ENCODE data around the gene MAP3K12.

MAP3K12 gene

DNA sequence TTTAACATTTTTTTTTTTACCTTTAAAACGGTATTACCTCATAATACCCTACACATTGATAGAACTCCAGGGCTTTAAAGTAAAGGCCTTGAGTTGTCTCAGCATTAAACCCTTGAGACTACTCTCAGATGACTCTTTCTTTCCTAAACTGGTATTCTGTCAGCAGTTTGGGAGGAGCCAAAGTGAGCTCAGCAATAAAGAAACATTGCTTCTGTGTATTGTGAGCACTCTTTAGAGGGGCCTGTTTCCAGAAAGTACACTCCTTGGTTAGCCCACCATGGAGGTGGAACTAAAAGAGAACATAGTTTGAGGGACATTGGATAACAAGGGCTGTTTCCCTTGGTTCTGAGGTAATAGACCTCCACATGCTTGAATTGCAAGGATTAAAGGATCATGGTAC, 20.4 kb downstream of the MAP3K12 start:
- Histone ChIP-seq H3K4me1 (ENCODE audit: insufficient read depth, insufficient read length) (peaks cover 3% of the 10 kb centered on the region), H3K9ac (ENCODE audit: insufficient read length, low read depth) (no peak overlapping the region), H3K27me3 (ENCODE audit: insufficient read depth, insufficient read length) (no peaks in the 10 kb centered on the region), H3K36me3 (ENCODE audit: insufficient read depth, insufficient read length, low read length) (peaks cover 95% of the 10 kb centered on the region), H3K9me3 (ENCODE audit: insufficient read depth, low read length) (no peaks in the 10 kb centered on the region), H3K4me3 (ENCODE audit: insufficient read length, low read depth) (no peak overlapping the region)
- no peak for TF ChIP-seq YY1 (IDR thresholded peaks at IDR 0.05; ENCODE audit: insufficient read depth, insufficient read length)
- no peak for DNase-seq (ENCODE audit: low read depth, low spot score)

- H3K27me3 ChIP-seq (ENCODE audit: insufficient read depth, insufficient read length), result no peaks in the 10 kb centered on the region
- H3K4me3 ChIP-seq (ENCODE audit: insufficient read length, low read depth), result no peak overlapping the region
- no peak overlapping the region for H3K9ac ChIP-seq (ENCODE audit: insufficient read length, low read depth)
- H3K36me3 ChIP-seq (ENCODE audit: insufficient read depth, insufficient read length, low read length), result peaks cover 93% of the 10 kb centered on the region
- H3K9me3 ChIP-seq (ENCODE audit: insufficient read depth, low read length), result no peaks in the 10 kb centered on the region
- H3K4me1 ChIP-seq (ENCODE audit: insufficient read depth, insufficient read length), result peaks cover 6% of the 10 kb centered on the region
- no peak for DNase-seq (ENCODE audit: low read depth, low spot score)
- TF ChIP-seq ZNF274 (IDR thresholded peaks at IDR 0.05; ENCODE audit: low read depth, low read length) (no peak), SUZ12 (IDR thresholded peaks at IDR 0.05; ENCODE audit: extremely low read depth, insufficient read depth, insufficient read length) (no peak), YY1 (IDR thresholded peaks at IDR 0.05; ENCODE audit: insufficient read depth, insufficient read length) (no peak)
Measured at GRCh38 chr12:53476769-53477209, 22.5 kb downstream of the MAP3K12 start.

DNA sequence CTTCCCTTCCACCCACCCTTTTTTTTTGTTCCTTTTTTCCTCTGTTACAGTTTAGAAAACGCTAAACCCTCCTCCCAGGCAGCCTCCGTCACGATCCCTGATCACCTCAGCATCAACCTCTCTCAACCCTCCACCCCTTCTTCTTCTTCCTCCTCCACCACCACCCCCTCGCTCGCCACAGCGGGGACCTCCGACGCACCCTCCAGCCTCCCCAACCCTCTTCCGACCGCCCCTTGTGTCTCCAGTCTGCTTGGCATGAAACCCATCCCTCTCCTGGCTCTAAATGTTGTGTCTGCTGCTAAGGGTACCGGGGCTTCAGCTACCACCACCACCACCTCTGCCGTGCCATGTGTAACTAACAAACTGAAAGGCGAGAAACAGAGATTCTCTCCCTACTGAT, 24.4 kb downstream of the MAP3K12 start:
- peaks cover 4% of the 10 kb centered on the region for H3K4me1 ChIP-seq (ENCODE audit: insufficient read depth, insufficient read length)

GRCh38 chr12:53474077-53474476, 25.2 kb downstream of the MAP3K12 start:
- Histone ChIP-seq H3K36me3 (ENCODE audit: insufficient read depth, insufficient read length, low read length) (peaks cover 93% of the 10 kb centered on the region), H3K9ac (ENCODE audit: insufficient read length, low read depth) (no peak overlapping the region), H3K4me3 (ENCODE audit: insufficient read length, low read depth) (no peak overlapping the region), H3K27me3 (ENCODE audit: insufficient read depth, insufficient read length) (no peaks in the 10 kb centered on the region), H3K9me3 (ENCODE audit: insufficient read depth, low read length) (no peaks in the 10 kb centered on the region), H3K4me1 (ENCODE audit: insufficient read depth, insufficient read length) (peaks cover 4% of the 10 kb centered on the region)
- no peak for DNase-seq (ENCODE audit: low read depth, low spot score)
- TF ChIP-seq SUZ12 (IDR thresholded peaks at IDR 0.05; ENCODE audit: extremely low read depth, insufficient read depth, insufficient read length) (no peak), ZNF274 (IDR thresholded peaks at IDR 0.05; ENCODE audit: low read depth, low read length) (no peak), YY1 (IDR thresholded peaks at IDR 0.05; ENCODE audit: insufficient read depth, insufficient read length) (no peak)

More for the DNA sequence above, 24.4 kb downstream of the MAP3K12 start:
- H3K36me3 ChIP-seq (ENCODE audit: insufficient read depth, insufficient read length, low read length), result peaks cover 93% of the 10 kb centered on the region
- no peak overlapping the region for H3K9ac ChIP-seq (ENCODE audit: insufficient read length, low read depth)
- no peak overlapping the region for H3K4me3 ChIP-seq (ENCODE audit: insufficient read length, low read depth)
- no peak for DNase-seq (ENCODE audit: low read depth, low spot score)
- TF ChIP-seq YY1 (IDR thresholded peaks at IDR 0.05; ENCODE audit: insufficient read depth, insufficient read length), result no peak
- no peak for TF ChIP-seq ZNF274 (IDR thresholded peaks at IDR 0.05; ENCODE audit: low read depth, low read length)
- TF ChIP-seq SUZ12 (IDR thresholded peaks at IDR 0.05; ENCODE audit: extremely low read depth, insufficient read depth, insufficient read length), result no peak
- no peaks in the 10 kb centered on the region for H3K9me3 ChIP-seq (ENCODE audit: insufficient read depth, low read length)
- no peaks in the 10 kb centered on the region for H3K27me3 ChIP-seq (ENCODE audit: insufficient read depth, insufficient read length)

DNA sequence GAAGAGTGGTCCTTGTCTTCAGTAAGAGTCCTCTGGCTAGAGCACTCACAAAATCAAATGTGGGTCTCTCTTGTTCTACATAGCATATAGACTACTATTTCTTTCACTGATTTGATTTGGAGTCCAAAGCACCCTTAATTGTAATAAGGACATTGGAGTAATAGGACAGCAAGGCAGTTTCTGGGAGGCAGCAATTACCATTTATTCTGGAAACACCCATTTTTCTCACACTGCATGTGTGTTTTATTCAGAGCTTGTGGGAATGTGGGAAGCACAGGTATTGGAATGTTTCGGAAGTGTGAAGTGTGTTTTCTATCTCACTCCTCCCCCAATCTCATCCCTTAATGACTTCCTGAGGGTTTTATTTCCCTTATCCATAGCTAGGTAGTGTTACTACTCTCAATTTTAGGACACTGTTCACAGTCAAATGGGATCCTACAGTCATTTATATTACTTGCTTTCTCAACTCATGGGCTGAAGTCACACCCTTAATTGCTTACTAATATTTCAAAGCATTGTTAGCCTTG, 27.1 kb downstream of the MAP3K12 start:
- Histone ChIP-seq H3K4me3 (ENCODE audit: insufficient read length, low read depth) (no peak overlapping the region), H3K4me1 (ENCODE audit: insufficient read depth, insufficient read length) (peaks cover 4% of the 10 kb centered on the region), H3K27me3 (ENCODE audit: insufficient read depth, insufficient read length) (no peaks in the 10 kb centered on the region), H3K9ac (ENCODE audit: insufficient read length, low read depth) (no peak overlapping the region), H3K36me3 (ENCODE audit: insufficient read depth, insufficient read length, low read length) (peaks cover 95% of the 10 kb centered on the region), H3K9me3 (ENCODE audit: insufficient read depth, low read length) (no peaks in the 10 kb centered on the region)
- no peak for TF ChIP-seq YY1 (IDR thresholded peaks at IDR 0.05; ENCODE audit: insufficient read depth, insufficient read length)
- no peak for TF ChIP-seq SUZ12 (IDR thresholded peaks at IDR 0.05; ENCODE audit: extremely low read depth, insufficient read depth, insufficient read length)
- no peak for TF ChIP-seq ZNF274 (IDR thresholded peaks at IDR 0.05; ENCODE audit: low read depth, low read length)
- no peak for DNase-seq (ENCODE audit: low read depth, low spot score)

- DNase-seq (ENCODE audit: low read depth, low spot score), result no peak
- peaks cover 9% of the 10 kb centered on the region for H3K4me1 ChIP-seq (ENCODE audit: insufficient read depth, insufficient read length)
- H3K27me3 ChIP-seq (ENCODE audit: insufficient read depth, insufficient read length), result no peaks in the 10 kb centered on the region
- no peaks in the 10 kb centered on the region for H3K9me3 ChIP-seq (ENCODE audit: insufficient read depth, low read length)
- no peak overlapping the region for H3K9ac ChIP-seq (ENCODE audit: insufficient read length, low read depth)
- peaks cover 94% of the 10 kb centered on the region for H3K36me3 ChIP-seq (ENCODE audit: insufficient read depth, insufficient read length, low read length)
- no peak overlapping the region for H3K4me3 ChIP-seq (ENCODE audit: insufficient read length, low read depth)
- TF ChIP-seq SUZ12 (IDR thresholded peaks at IDR 0.05; ENCODE audit: extremely low read depth, insufficient read depth, insufficient read length), result no peak
- TF ChIP-seq ZNF274 (IDR thresholded peaks at IDR 0.05; ENCODE audit: low read depth, low read length), result no peak
- TF ChIP-seq YY1 (IDR thresholded peaks at IDR 0.05; ENCODE audit: insufficient read depth, insufficient read length), result no peak
Measured at GRCh38 chr12:53468282-53468681, 31.0 kb downstream of the MAP3K12 start.

GRCh38 chr12:53467880-53468279, 31.4 kb downstream of the MAP3K12 start:
- no peak overlapping the region for H3K9ac ChIP-seq (ENCODE audit: insufficient read length, low read depth)
- no peak for DNase-seq (ENCODE audit: low read depth, low spot score)
- H3K27me3 ChIP-seq (ENCODE audit: insufficient read depth, insufficient read length), result no peaks in the 10 kb centered on the region
- H3K4me1 ChIP-seq (ENCODE audit: insufficient read depth, insufficient read length), result peaks cover 9% of the 10 kb centered on the region
- TF ChIP-seq ZNF274 (IDR thresholded peaks at IDR 0.05; ENCODE audit: low read depth, low read length) (no peak), YY1 (IDR thresholded peaks at IDR 0.05; ENCODE audit: insufficient read depth, insufficient read length) (no peak), SUZ12 (IDR thresholded peaks at IDR 0.05; ENCODE audit: extremely low read depth, insufficient read depth, insufficient read length) (no peak)
- peaks cover 96% of the 10 kb centered on the region for H3K36me3 ChIP-seq (ENCODE audit: insufficient read depth, insufficient read length, low read length)
- H3K9me3 ChIP-seq (ENCODE audit: insufficient read depth, low read length), result no peaks in the 10 kb centered on the region
- no peak overlapping the region for H3K4me3 ChIP-seq (ENCODE audit: insufficient read length, low read depth)
